ENCODE results near the gene SLIT3.

GRCh38 chr5:169202969-169203368, 98.0 kb downstream of the SLIT3 start:
- TF ChIP-seq POLR2A (IDR thresholded peaks at IDR 0.05; ENCODE audit: low read length) (no peak), GATA1 (IDR thresholded peaks at IDR 0.05; ENCODE audit: low read depth, low read length) (no peak)

Measured in erythroblast (primary cell).